ENCODE data around the gene GGT6. TPM values are rescaled to one million over a fixed set of nuclear protein-coding genes. Genes with fewer than 3 reads are reported as not detected.
"Not testable (repeated sequence)": the region's sequence is repeated elsewhere in the genome, so short reads cannot be mapped to it uniquely, and the experiment has no call there.

Gene GGT6
- total RNA-seq, 4 donors from 2014 or later = 64.6 to 187 (median 134) TPM

DNA sequence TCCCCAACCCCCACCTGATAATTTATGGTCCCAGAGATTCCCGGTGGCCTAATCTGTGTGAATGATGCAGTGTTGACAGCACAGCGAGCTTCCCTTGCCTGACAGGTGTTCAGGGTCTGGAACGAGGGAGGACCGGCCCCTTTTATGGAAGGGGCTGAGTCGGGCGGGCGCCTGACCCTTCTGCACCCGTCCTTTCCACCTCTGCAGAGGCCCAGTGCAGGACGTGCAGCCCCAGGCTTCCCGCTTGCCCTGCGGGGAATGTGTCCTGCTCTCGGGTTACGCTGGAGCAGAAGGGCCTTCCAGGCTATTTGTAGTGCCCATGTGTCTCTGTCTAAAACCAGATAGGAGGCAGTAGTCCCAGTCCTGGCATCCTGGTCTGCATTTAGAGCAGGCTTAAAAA, 40.2 kb upstream of the GGT6 start:
- no peak overlapping the region for H3K4me3 ChIP-seq
- H3K4me1 ChIP-seq = peaks cover 21% of the 10 kb centered on the region
- TF ChIP-seq POLR2A (IDR thresholded peaks at IDR 0.05) (no peak), POLR2AphosphoS5 (IDR thresholded peaks at IDR 0.05) (no peak), EP300 (IDR thresholded peaks at IDR 0.05) (no peak)
- TF ChIP-seq, protein P1, sequence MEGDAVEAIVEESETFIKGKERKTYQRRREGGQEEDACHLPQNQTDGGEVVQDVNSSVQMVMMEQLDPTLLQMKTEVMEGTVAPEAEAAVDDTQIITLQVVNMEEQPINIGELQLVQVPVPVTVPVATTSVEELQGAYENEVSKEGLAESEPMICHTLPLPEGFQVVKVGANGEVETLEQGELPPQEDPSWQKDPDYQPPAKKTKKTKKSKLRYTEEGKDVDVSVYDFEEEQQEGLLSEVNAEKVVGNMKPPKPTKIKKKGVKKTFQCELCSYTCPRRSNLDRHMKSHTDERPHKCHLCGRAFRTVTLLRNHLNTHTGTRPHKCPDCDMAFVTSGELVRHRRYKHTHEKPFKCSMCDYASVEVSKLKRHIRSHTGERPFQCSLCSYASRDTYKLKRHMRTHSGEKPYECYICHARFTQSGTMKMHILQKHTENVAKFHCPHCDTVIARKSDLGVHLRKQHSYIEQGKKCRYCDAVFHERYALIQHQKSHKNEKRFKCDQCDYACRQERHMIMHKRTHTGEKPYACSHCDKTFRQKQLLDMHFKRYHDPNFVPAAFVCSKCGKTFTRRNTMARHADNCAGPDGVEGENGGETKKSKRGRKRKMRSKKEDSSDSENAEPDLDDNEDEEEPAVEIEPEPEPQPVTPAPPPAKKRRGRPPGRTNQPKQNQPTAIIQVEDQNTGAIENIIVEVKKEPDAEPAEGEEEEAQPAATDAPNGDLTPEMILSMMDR (IDR thresholded peaks at IDR 0.05) = no peak
- H3K27ac ChIP-seq = no peak overlapping the region
- no peaks in the 10 kb centered on the region for H3K36me3 ChIP-seq
- H3K27me3 ChIP-seq = peaks cover 6% of the 10 kb centered on the region
- no peak for DNase-seq (ENCODE audit: low spot score in 2 of 2)
- no peaks in the 10 kb centered on the region for H3K9me3 ChIP-seq
- 78% methylated on average over 9 of the region's 13 CpGs for WGBS

DNA sequence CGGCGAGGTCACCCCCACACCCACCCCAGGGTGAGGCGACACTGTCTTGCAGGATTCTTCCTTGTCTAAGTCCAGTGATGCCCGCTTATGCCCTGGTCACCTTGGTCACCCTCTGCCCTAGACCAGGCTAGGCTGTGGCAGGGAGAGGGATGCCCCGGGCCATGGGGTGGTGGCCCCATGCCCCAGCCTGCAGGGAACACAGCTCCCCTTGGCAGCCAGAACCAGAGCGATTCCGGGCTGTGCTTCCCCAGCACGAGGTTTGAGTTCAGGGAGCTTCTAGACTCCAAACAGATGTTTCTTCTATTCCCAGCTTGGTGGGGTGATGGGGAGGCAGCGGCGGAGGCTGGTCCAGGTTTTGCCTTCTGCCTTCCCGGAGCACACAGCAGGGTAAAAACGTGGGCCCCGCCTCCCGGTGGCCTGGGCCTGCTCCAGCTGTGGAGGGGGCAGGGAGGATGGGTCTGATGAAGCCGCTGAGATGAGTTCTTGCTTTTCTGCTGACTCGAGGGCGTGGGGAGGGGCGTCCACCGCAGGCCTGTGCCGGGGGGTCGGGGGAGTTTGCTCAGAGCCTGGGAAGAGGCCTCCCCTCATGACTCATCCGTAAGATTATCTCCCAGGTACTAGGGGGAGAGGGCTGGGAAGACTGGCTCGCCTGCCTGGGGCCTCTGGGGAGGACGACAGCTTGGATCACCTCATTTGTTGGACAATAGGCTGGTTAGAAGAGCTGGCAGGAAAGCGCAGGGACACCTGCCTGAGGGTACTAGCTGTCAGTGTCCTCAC, 39.3 kb upstream of the GGT6 start:
- peaks cover 6% of the 10 kb centered on the region for H3K27me3 ChIP-seq
- peak in 1 of 2 donors; percentile 17 for TF ChIP-seq POLR2A (IDR thresholded peaks at IDR 0.05)
- TF ChIP-seq EP300 (IDR thresholded peaks at IDR 0.05) = no peak
- H3K4me1 ChIP-seq = peaks cover 21% of the 10 kb centered on the region
- peak overlapping the region; percentile 46 for H3K27ac ChIP-seq
- peak in 1 of 2 donors; percentile 63 for DNase-seq (ENCODE audit: low spot score in 2 of 2)
- no peaks in the 10 kb centered on the region for H3K9me3 ChIP-seq
- H3K36me3 ChIP-seq = no peaks in the 10 kb centered on the region
- 23% methylated on average over 3 of the region's 25 CpGs for WGBS
- no peak overlapping the region for H3K4me3 ChIP-seq

DNA sequence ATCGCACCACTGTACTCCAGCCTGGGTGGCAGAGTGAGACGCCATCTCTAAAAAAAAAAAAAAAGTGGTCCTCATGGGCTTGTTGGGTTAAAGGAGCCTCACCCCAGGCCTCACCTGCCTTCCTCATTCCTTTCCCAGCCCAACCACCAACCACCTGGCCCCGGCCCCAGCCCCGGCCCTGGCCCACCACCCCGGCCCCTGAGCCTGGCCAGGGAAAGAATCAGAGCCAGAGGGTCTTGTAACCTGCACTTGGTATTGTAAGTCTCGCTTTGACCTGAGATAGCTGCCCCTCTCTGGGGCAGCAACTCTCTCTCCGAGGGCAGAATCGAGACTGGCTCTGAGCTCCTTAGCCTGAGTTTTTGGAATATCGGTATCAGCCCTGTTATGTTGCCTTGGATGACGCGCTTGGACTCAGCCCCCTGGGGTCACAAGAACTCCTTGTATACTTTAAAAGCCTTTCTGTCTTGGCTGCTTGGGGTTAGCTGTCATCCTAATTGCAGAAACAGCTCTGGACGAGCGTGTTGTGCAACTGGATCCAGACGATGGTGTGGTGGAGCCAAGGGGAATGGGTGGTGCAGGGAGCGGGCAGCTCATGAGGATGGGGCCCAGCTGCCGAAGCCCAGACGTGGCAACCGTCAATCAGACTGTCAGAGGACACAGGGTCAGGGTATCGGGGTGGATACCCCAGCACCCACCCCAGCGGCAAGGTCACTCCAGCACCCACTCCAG, 38.6 kb upstream of the GGT6 start:
- Histone ChIP-seq H3K9me3 (no peaks in the 10 kb centered on the region), H3K36me3 (no peaks in the 10 kb centered on the region), H3K4me3 (no peak overlapping the region), H3K27me3 (peaks cover 6% of the 10 kb centered on the region), H3K4me1 (peaks cover 14% of the 10 kb centered on the region), H3K27ac (peak overlapping the region; percentile 46)
- TF ChIP-seq POLR2A (IDR thresholded peaks at IDR 0.05) (no peak), POLR2AphosphoS5 (IDR thresholded peaks at IDR 0.05) (no peak), EP300 (IDR thresholded peaks at IDR 0.05) (peak; percentile 25)
- TF ChIP-seq, protein P1 (IDR thresholded peaks at IDR 0.05) = no peak
- peak in 1 of 2 donors; percentile 74 for DNase-seq (ENCODE audit: low spot score in 2 of 2)
- WGBS = 48% methylated on average over 15 of the region's 20 CpGs

DNA sequence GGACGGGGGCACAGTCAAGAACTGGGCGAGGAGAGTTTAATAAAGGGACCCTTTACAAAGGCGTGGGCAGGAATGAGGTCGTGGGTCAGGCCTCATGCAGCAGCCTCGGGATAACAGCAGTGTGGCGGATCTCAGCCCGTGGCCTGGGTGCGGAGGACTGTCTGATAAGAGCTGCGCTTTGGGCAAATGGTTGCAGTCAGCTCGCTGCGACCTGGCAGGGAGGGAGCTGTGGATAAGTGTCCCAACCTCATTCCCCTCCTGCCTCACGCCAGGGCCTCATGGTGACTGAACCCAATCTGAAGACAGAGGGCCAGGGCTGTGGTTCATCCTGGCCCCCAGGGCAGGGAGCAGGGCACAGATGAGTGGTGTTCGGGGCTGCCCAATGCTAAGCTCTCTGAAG, 37.6 kb upstream of the GGT6 start:
- Histone ChIP-seq H3K27ac (no peak overlapping the region), H3K27me3 (peaks cover 6% of the 10 kb centered on the region), H3K4me1 (peaks cover 14% of the 10 kb centered on the region), H3K4me3 (no peak overlapping the region), H3K9me3 (no peaks in the 10 kb centered on the region), H3K36me3 (no peaks in the 10 kb centered on the region)
- no peak for DNase-seq (ENCODE audit: low spot score in 2 of 2)
- WGBS = 85% methylated on average over 13 of the region's 13 CpGs
- TF ChIP-seq POLR2A (IDR thresholded peaks at IDR 0.05) (no peak), EP300 (IDR thresholded peaks at IDR 0.05) (no peak)

DNA sequence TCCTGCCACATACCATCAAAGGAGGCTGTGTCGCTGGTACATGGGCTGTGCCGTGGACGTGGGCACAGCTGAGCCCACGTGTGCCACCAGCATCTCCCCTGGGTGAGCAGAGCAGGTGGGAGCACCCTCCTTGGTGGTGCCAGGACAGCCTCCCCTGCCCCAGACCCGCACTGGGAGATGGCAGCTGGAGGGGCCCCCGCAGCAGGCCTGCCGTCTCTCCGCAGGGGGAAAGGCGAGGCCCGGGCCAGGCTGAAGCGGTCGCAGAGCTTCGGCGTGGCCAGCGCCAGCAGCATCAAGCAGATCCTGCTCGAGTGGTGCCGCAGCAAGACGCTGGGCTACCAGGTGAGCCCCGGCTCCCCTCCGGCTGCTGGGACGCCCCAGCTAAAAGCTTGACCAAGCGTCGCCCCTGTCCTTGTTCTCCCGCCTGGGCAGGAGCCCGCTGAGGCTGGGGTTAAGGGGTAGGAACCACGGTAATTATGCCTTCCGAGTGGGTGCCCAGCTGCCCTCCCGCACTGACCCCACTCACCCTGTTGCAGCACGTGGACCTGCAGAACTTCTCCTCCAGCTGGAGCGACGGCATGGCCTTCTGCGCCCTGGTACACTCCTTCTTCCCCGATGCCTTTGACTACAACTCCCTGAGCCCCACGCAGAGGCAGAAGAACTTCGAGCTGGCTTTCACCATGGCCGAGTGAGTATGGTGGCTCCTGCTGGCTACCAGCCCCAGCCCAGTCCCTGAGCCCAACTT, 36.4 kb upstream of the GGT6 start:
- Histone ChIP-seq H3K27me3 (peaks cover 6% of the 10 kb centered on the region), H3K36me3 (no peaks in the 10 kb centered on the region), H3K9me3 (no peaks in the 10 kb centered on the region), H3K4me3 (no peak overlapping the region), H3K27ac (no peak overlapping the region), H3K4me1 (peaks cover 14% of the 10 kb centered on the region)
- 98% methylated on average over 8 of the region's 36 CpGs for WGBS
- TF ChIP-seq, protein P1 (IDR thresholded peaks at IDR 0.05) = no peak
- TF ChIP-seq POLR2AphosphoS5 (IDR thresholded peaks at IDR 0.05) (no peak), POLR2A (IDR thresholded peaks at IDR 0.05) (no peak), EP300 (IDR thresholded peaks at IDR 0.05) (no peak)
- no peak for DNase-seq (ENCODE audit: low spot score in 2 of 2)

DNA sequence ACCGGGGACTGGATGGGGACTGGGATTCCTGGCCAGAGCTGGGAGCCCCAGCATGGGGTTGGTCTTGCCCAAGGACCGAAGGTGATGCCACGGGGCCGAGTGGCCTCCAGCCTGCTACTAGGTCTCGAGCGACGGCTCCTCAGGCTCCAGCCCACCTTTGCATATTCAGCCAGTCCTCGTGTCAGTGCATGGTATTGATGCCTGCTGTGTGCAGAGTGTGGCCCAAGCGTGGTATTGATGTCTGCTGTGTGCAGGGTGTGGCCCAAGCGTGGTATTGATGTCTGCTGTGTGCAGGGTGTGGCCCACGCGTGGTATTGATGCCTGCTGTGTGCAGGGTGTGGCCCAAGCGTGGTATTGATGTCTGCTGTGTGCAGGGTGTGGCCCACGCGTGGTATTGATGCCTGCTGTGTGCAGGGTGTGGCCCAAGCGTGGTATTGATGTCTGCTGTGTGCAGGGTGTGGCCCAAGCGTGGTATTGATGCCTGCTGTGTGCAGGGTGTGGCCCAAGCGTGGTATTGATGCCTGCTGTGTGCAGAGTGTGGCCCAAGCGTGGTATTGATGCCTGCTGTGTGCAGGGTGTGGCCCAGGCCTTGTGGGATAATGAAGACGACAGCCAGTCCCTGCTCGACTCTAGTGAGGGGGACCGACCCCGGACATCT, 35.4 kb upstream of the GGT6 start:
- H3K27ac ChIP-seq; DNase-seq (ENCODE audit: low spot score in 2 of 2); H3K36me3 ChIP-seq; H3K4me3 ChIP-seq; H3K9me3 ChIP-seq; H3K27me3 ChIP-seq: not testable (repeated sequence)
- peaks cover 14% of the 10 kb centered on the region for H3K4me1 ChIP-seq
- WGBS = no CpG with 5 or more reads among the region's 23 CpGs
